Mononuclear cell (primary cell): Measurements from ENCODE around the gene EFNA4. TPM values are rescaled to one million over a fixed set of nuclear protein-coding genes. Genes with fewer than 3 reads are reported as not detected.
"Not testable (repeated sequence)": the region's sequence is repeated elsewhere in the genome, so short reads cannot be mapped to it uniquely, and the experiment has no call there.

ENCODE experiments used
- H3K27me3 ChIP-seq: 2 replicates; pipeline ENCODE4 v1.6.0; 2011; ENCODE audit warnings: low read length, control low read depth; ENCODE audit not compliant: insufficient read depth
- H3K4me1 ChIP-seq: 2 replicates; pipeline ENCODE4 v1.5.1; 2011; ENCODE audit warnings: mild to moderate bottlenecking, low read length, control low read depth; ENCODE audit not compliant: insufficient read depth
- H3K4me3 ChIP-seq: 2 replicates; pipeline ENCODE4 v1.5.1; 2011; ENCODE audit warnings: mild to moderate bottlenecking, low read length, moderate library complexity
- H3K9me3 ChIP-seq: 2 replicates; pipeline ENCODE4 v1.5.1; 2011; ENCODE audit warnings: low read depth, mild to moderate bottlenecking, control low read depth, low read length
- total RNA-seq: library from RNA; depleted of rRNA; stranded (reverse); fragments of >200 nt; gene quantifications from one replicate; pipeline ENCODE4 v1.2.3, GENCODE V29; 2012

EFNA4 gene
- total RNA-seq, 1 donor: 2.4 TPM

GRCh38 chr1:155099331-155099730 lies 35.8 kb downstream of the EFNA4 start:
- H3K4me1 ChIP-seq: peaks cover 15% of the 10 kb centered on the region
- H3K9me3 ChIP-seq: no peaks in the 10 kb centered on the region
- H3K4me3 ChIP-seq: no peak overlapping the region
- peaks cover 4% of the 10 kb centered on the region for H3K27me3 ChIP-seq

- no peaks in the 10 kb centered on the region for H3K9me3 ChIP-seq
- H3K4me3 ChIP-seq: no peak overlapping the region
- H3K4me1 ChIP-seq: peaks cover 15% of the 10 kb centered on the region
- H3K27me3 ChIP-seq: no peaks in the 10 kb centered on the region
Observed at GRCh38 chr1:155103325-155103724, 39.8 kb downstream of the EFNA4 start.

GRCh38 chr1:155104605-155105534 lies 41.3 kb downstream of the EFNA4 start:
- H3K27me3 ChIP-seq: no peaks in the 10 kb centered on the region
- H3K4me3 ChIP-seq: no peak overlapping the region
- peaks cover 15% of the 10 kb centered on the region for H3K4me1 ChIP-seq
- H3K9me3 ChIP-seq: no peaks in the 10 kb centered on the region

- Histone ChIP-seq H3K4me1 (peaks cover 15% of the 10 kb centered on the region), H3K4me3 (no peak overlapping the region), H3K27me3 (no peaks in the 10 kb centered on the region), H3K9me3 (no peaks in the 10 kb centered on the region)
Observed at GRCh38 chr1:155105604-155106011, 42.1 kb downstream of the EFNA4 start.

GRCh38 chr1:155106862-155107261 lies 43.3 kb downstream of the EFNA4 start:
- H3K4me1 ChIP-seq: peaks cover 9% of the 10 kb centered on the region
- H3K4me3 ChIP-seq: no peak overlapping the region
- no peaks in the 10 kb centered on the region for H3K27me3 ChIP-seq
- H3K9me3 ChIP-seq: no peaks in the 10 kb centered on the region

GRCh38 chr1:155107309-155108264 lies 44.0 kb downstream of the EFNA4 start:
- Histone ChIP-seq H3K4me3 (no peak overlapping the region), H3K9me3 (no peaks in the 10 kb centered on the region), H3K4me1 (peaks cover 3% of the 10 kb centered on the region), H3K27me3 (no peaks in the 10 kb centered on the region)

GRCh38 chr1:155108296-155108695 lies 44.8 kb downstream of the EFNA4 start:
- no peak overlapping the region for H3K4me3 ChIP-seq

GRCh38 chr1:155110381-155110780 lies 46.8 kb downstream of the EFNA4 start:
- Histone ChIP-seq H3K9me3 (no peaks in the 10 kb centered on the region), H3K4me3 (no peak overlapping the region), H3K4me1 (no peaks in the 10 kb centered on the region), H3K27me3 (no peaks in the 10 kb centered on the region)

More at GRCh38 chr1:155108296-155108695, 44.8 kb downstream of the EFNA4 start:
- Histone ChIP-seq H3K27me3 (no peaks in the 10 kb centered on the region), H3K4me1 (no peaks in the 10 kb centered on the region), H3K9me3 (no peaks in the 10 kb centered on the region)

- no peaks in the 10 kb centered on the region for H3K9me3 ChIP-seq
- no peaks in the 10 kb centered on the region for H3K4me1 ChIP-seq
- no peaks in the 10 kb centered on the region for H3K27me3 ChIP-seq
- no peak overlapping the region for H3K4me3 ChIP-seq
Observed at GRCh38 chr1:155110826-155111225, 47.3 kb downstream of the EFNA4 start.

- H3K9me3 ChIP-seq: no peaks in the 10 kb centered on the region
- H3K27me3 ChIP-seq: no peaks in the 10 kb centered on the region
- H3K4me3 ChIP-seq: no peak overlapping the region
- no peaks in the 10 kb centered on the region for H3K4me1 ChIP-seq
Observed at GRCh38 chr1:155113450-155113980, 50.0 kb downstream of the EFNA4 start.

GRCh38 chr1:155116113-155116764 lies 52.7 kb downstream of the EFNA4 start:
- Histone ChIP-seq H3K27me3 (no peaks in the 10 kb centered on the region), H3K9me3 (no peaks in the 10 kb centered on the region), H3K4me1 (no peaks in the 10 kb centered on the region), H3K4me3 (no peak overlapping the region)

GRCh38 chr1:155117610-155118009 lies 54.1 kb downstream of the EFNA4 start:
- H3K4me1 ChIP-seq: no peaks in the 10 kb centered on the region
- H3K4me3 ChIP-seq: no peak overlapping the region
- H3K27me3 ChIP-seq: no peaks in the 10 kb centered on the region
- no peaks in the 10 kb centered on the region for H3K9me3 ChIP-seq

- not testable (repeated sequence) for H3K4me1 ChIP-seq
Observed at GRCh38 chr1:155118090-155118489, 54.5 kb downstream of the EFNA4 start.

More at GRCh38 chr1:155118090-155118489, 54.5 kb downstream of the EFNA4 start:
- H3K9me3 ChIP-seq, H3K4me3 ChIP-seq, H3K27me3 ChIP-seq: not testable (repeated sequence)
